HG03442 (cell line): Measurements from ENCODE around the gene NMNAT3.

Experiments used
- ATAC-seq: cut with Tn5 transposase; IDR thresholded peaks from one replicate; pipeline ENCODE4 v1.9.1; 2021; ENCODE audit warnings: mild to moderate bottlenecking, moderate library complexity; ENCODE audit not compliant: unreplicated experiment

NMNAT3 gene

DNA sequence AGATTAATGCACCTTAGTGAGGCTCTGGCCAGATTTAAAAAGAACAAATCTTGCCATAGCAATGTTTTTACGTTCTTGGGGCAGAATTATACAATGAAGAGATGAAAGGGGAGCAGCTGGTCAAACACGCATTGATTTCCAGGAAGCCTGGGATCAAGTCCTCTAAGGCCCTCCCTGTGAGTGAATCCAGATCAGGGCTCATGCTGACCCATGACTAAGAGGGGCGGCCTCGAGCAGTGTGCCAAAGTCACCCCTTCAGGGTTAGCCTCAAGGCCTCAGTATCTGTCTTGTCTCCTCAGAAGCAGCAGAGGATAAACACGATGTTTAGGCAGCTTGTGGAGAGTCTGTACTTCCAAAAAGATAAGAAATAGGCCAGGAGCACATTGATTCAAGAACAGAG lies 129.0 kb downstream of the NMNAT3 start:
- ATAC-seq = no peak

GRCh38 chr3:139547666-139548065 lies 130.1 kb downstream of the NMNAT3 start:
- ATAC-seq = no peak

- no peak for ATAC-seq
These were observed 131.0 kb downstream of the NMNAT3 start for GRCh38 chr3:139546772-139547171.

GRCh38 chr3:139541532-139542288 lies 136.1 kb downstream of the NMNAT3 start:
- ATAC-seq = no peak

DNA sequence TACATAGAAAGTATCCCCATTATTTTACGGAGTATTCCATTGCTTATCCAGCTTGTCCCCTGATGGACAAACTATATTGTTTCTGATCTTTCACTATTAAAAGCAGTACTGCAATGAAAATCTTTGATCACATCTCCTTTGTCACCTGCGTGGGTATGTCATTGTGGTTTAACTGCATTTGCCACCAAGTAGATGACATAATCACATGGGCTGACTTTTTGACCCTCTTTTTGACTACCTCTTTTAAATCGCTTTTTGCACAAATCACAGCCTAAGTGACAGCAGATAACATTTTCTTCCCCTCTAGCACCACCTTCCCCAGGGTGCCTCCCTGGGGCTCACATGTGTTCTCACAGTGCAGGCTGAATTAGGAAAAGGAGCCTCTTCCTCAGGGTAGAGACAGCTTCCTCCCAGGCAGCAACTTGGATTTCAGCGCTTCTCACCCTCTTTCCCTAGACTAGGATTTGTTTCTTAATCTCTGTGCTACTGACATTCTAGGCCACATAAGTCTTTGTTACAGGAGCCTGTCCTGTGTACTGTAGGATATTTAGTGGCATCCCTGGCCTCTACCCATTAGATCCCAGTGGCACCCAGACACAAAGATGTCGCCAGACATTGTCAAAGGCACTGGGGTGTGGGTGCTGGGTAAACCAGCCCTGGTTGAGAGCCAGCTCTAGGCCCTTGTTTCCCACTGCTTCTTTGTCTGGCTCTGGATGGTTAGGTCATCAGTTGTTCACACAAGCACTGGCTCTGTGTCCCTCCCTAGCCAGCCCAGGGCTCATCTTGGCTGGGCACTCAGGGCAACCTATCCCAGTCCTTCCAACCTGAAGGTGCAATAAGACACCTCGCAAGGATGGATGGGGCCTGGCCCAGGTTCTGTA lies 136.9 kb downstream of the NMNAT3 start:
- ATAC-seq = no peak

GRCh38 chr3:139538733-139539132 lies 139.0 kb downstream of the NMNAT3 start:
- ATAC-seq = no peak

- ATAC-seq = no peak
These were observed 139.8 kb downstream of the NMNAT3 start for GRCh38 chr3:139537795-139538621.

DNA sequence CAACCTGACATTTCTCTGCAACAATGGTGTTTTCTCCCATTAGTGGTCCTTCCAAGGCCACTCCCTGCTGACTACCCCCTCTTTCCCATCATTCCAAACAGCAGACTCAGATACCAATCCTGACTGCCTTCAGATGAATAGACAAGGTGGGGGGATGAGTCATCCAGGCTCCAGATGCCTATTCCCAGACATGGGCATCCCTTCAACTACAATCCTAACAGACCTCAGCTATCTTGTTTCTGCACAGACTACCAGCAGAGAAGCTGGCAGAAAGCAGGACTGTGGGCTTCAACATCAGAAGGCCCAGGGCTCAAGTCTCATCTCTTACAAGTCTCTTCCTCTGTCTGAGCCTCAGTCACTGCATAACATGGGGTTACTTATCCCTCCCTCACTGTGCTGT lies 140.4 kb downstream of the NMNAT3 start:
- ATAC-seq = no peak

- no peak for ATAC-seq
These were observed 142.5 kb downstream of the NMNAT3 start for GRCh38 chr3:139534992-139535879.

GRCh38 chr3:139534455-139534812 lies 143.3 kb downstream of the NMNAT3 start:
- ATAC-seq = peak; percentile 55

DNA sequence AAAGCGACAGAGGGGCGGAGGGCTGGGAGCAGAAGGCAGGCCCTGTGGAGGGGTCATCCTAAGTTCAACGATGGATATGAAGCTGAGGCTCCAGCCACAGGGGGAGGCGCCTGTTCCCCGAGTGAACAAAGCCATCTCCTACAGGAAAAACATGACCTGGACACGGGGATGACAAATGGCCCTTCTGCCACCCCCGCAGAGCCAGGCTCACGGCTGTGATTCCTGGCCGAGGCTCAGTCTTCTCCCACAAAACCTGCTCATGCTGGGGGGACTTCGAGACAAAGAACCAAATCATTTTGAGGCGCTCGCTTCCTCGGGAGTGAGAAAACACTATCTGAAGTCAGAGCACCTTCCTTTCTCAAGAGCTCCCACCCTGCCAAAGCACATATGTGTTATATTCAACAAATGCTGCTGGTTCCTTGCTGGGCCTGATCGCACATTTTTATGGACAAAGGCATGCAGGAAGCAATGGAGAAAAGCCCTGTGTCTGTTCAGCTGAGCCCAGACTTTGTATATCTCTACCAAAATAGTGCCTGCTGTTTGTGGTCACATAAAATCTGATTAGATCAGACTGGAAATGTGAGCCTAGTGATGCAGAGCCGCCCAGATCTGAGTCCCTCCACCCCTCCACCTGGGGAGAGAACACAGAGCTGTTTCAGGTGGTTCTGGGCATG lies 143.9 kb downstream of the NMNAT3 start:
- ATAC-seq = no peak

DNA sequence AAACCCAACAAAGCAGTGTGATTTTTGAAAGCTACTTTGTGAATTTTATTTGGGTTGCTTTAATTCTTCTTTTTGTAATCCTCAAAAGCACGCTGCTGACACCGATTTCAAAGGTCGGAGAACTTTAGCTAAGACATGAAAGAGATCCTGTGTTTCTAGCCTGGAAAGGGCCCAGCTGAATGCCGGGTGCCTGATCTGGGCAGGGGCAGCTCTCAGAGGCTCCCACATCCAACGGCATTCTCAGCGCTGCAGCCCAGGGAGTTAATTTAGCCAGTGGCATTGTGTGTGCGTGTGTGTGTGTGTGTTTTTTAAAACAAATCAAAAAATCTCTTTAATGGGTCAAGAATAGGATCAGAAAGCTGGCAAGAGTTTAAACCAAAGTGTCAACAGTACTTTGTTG lies 144.8 kb downstream of the NMNAT3 start:
- ATAC-seq = no peak

GRCh38 chr3:139530717-139531116 lies 147.1 kb downstream of the NMNAT3 start:
- no peak for ATAC-seq

GRCh38 chr3:139529662-139530061 lies 148.1 kb downstream of the NMNAT3 start:
- ATAC-seq = no peak

GRCh38 chr3:139528924-139529323 lies 148.8 kb downstream of the NMNAT3 start:
- ATAC-seq = no peak

DNA sequence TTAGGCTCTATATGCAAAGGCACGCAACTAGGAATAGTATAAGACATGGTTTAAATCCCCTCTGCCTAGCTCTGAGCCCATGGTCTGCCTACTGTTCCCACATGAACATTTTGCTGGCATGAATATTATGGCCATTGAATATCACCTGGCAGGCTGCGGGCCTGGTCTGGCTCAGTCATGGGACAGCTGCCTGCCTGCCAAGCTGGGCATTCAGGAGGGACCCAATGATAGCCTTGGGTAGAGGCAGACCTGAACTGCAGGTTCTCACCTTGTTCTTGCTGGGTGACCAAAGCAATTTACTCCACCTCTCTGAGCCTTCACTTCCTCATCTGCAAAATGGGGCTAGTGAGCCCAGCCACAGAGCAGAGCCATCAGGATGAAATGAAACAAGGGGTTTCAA lies 149.5 kb downstream of the NMNAT3 start:
- no peak for ATAC-seq

GRCh38 chr3:139527265-139527664 lies 150.5 kb downstream of the NMNAT3 start:
- no peak for ATAC-seq

DNA sequence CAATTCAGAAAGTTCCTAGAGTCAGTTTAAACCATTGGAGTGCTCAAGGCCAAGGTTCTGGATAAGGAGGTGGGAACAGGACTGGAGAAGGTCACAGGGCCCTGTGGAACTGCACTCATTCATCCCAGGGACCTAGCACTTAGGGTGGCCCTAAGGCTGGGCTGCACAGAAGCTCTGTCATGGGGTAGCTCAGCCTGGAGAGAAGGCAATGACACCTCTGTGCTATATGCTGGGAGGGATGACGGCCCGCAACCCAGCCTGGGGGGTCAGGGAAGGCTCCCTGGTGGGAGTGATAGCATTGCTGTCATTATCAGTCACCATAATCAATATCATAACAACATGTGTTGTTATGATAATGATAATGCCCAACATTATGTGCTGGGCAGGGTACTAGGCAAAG lies 151.6 kb downstream of the NMNAT3 start:
- ATAC-seq = no peak

DNA sequence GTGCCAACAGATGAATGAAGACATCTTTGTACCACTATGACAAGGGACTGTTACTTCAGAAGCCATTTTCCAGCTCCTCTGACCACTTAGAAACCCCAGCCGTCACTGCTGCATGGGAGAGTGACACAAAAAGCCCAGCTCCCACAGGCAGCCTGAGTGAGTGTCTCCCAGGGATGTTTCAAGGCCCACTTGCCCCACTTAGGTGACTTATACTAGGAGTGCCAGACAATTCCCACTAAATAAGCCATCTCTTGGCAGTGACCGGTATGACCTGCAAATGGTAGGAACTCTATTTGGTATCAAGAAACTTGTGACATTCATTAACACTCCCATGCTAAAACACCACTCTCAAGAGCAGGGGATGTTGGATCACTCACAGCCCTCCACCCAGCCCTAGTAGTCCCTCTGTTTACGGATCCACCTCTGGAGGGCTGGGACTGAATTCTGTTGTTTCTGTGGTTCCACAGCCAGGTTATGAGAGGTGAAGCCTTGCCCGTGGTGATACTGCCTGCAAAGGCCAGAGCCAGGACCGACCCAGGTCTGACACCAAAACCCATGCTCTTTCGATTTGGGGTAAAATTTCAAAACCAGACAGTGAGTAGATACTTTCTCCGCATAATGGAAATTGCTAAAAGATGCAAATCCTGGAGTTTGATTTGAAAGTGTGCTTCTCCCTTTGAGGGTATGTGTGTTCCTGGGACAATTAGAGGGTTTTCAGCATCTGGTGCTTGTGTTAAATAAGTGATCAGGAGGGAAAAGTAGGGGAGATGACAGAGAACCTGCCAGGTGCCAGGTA lies 152.7 kb downstream of the NMNAT3 start:
- ATAC-seq = no peak
